H9 (cell line): Measurements from ENCODE around the gene LIMK2. TPM values are rescaled to one million over a fixed set of nuclear protein-coding genes. Genes with fewer than 3 reads are reported as not detected.

Experiments used
- DNase-seq: peaks from one replicate; pipeline ENCODE4 v3.0.0-alpha.2; 2017
- H2AFZ ChIP-seq: one replicate; pipeline ENCODE4 v1.6.1; 2013; ENCODE audit warnings: mild to moderate bottlenecking, low read length, control low read depth, moderate library complexity
- H2AK5ac ChIP-seq: 2 replicates; pipeline ENCODE4 v1.6.1; 2013; ENCODE audit warnings: low read length, control low read depth, mixed read lengths; ENCODE audit not compliant: insufficient read length
- H2BK120ac ChIP-seq: one replicate; pipeline ENCODE4 v1.6.1; 2013; ENCODE audit warnings: low read depth, mild to moderate bottlenecking, low read length, control low read depth, inconsistent platforms; ENCODE audit not compliant: poor library complexity, severe bottlenecking
- H2BK12ac ChIP-seq: 2 replicates; pipeline ENCODE4 v1.6.1; 2013; ENCODE audit warnings: low read length, control low read depth, mixed read lengths, low read depth; ENCODE audit not compliant: insufficient read length
- H2BK15ac ChIP-seq: 2 replicates; pipeline ENCODE4 v1.6.1; 2013; ENCODE audit warnings: low read depth, low read length, control low read depth
- H2BK20ac ChIP-seq: one replicate; pipeline ENCODE4 v1.6.1; 2013; ENCODE audit warnings: low read depth, mild to moderate bottlenecking, low read length, control low read depth, inconsistent platforms; ENCODE audit not compliant: poor library complexity, severe bottlenecking
- H2BK5ac ChIP-seq: 2 replicates; pipeline ENCODE4 v1.6.1; 2013; ENCODE audit warnings: low read length, control low read depth, mixed read lengths; ENCODE audit not compliant: insufficient read length
- H3K14ac ChIP-seq: 2 replicates; pipeline ENCODE4 v1.6.1; 2013; ENCODE audit warnings: low read length, control low read depth; ENCODE audit not compliant: insufficient read depth
- H3K18ac ChIP-seq: 2 replicates; pipeline ENCODE4 v1.6.1; 2013; ENCODE audit warnings: low read depth, mild to moderate bottlenecking, mixed read lengths, low read length, control low read depth; ENCODE audit not compliant: insufficient read length
- H3K23ac ChIP-seq: 2 replicates; pipeline ENCODE4 v1.6.1; 2013; ENCODE audit warnings: low read length, control low read depth, mixed read lengths, low read depth; ENCODE audit not compliant: insufficient read length
- H3K23me2 ChIP-seq: 2 replicates; pipeline ENCODE4 v1.6.1; 2013; ENCODE audit warnings: low read depth, mild to moderate bottlenecking, mixed read lengths, low read length, control low read depth; ENCODE audit not compliant: insufficient read length, poor library complexity, severe bottlenecking
- H3K27ac ChIP-seq: 2 replicates; pipeline ENCODE4 v1.5.1; 2013; ENCODE audit warnings: low read length, control low read depth, mixed read lengths, low read depth; ENCODE audit not compliant: insufficient read length
- H3K27me3 ChIP-seq: 2 replicates; pipeline ENCODE4 v1.6.1; 2013; ENCODE audit warnings: low read length, control low read depth, inconsistent platforms; ENCODE audit not compliant: insufficient read depth
- H3K4ac ChIP-seq: 2 replicates; pipeline ENCODE4 v1.6.1; 2013; ENCODE audit warnings: low read depth, mild to moderate bottlenecking, control low read depth, inconsistent platforms, low read length, moderate library complexity
- H3K4me1 ChIP-seq: 2 replicates; pipeline ENCODE4 v1.6.1; 2013; ENCODE audit warnings: low read length, control low read depth, inconsistent platforms; ENCODE audit not compliant: insufficient read depth
- H3K4me2 ChIP-seq: 2 replicates; pipeline ENCODE4 v1.6.1; 2013; ENCODE audit warnings: low read length, control low read depth, mixed read lengths; ENCODE audit not compliant: insufficient read length, insufficient read depth
- H3K56ac ChIP-seq: 2 replicates; pipeline ENCODE4 v1.6.1; 2013; ENCODE audit warnings: low read depth, mild to moderate bottlenecking, mixed read lengths, low read length, control low read depth; ENCODE audit not compliant: insufficient read length
- H3K79me1 ChIP-seq: 2 replicates; pipeline ENCODE4 v1.6.1; 2013; ENCODE audit warnings: low read depth, mild to moderate bottlenecking, moderate library complexity, low read length, control low read depth, inconsistent platforms; ENCODE audit not compliant: insufficient read depth, poor library complexity, severe bottlenecking
- H3K79me2 ChIP-seq: 2 replicates; pipeline ENCODE4 v1.6.1; 2013; ENCODE audit warnings: low read length, control low read depth, inconsistent platforms; ENCODE audit not compliant: insufficient read depth
- H3K9ac ChIP-seq: 2 replicates; pipeline ENCODE4 v1.6.1; 2013; ENCODE audit warnings: low read length, control low read depth, mixed read lengths; ENCODE audit not compliant: insufficient read length; ENCODE audit errors: extremely low read depth
- H3K9me3 ChIP-seq: one replicate; pipeline ENCODE4 v1.6.1; 2013; ENCODE audit warnings: low read depth, low read length, inconsistent platforms; ENCODE audit not compliant: control insufficient read depth
- H3T11ph ChIP-seq: one replicate; pipeline ENCODE4 v1.6.1; 2013; ENCODE audit warnings: mild to moderate bottlenecking, low read length, control low read depth, inconsistent platforms
- H4K20me1 ChIP-seq: one replicate; pipeline ENCODE4 v1.6.1; 2013; ENCODE audit not compliant: control insufficient read depth, insufficient read length, insufficient read depth
- H4K5ac ChIP-seq: 2 replicates; pipeline ENCODE4 v1.6.1; 2013; ENCODE audit warnings: low read depth, mild to moderate bottlenecking, mixed read lengths, low read length, control low read depth; ENCODE audit not compliant: insufficient read length
- H4K8ac ChIP-seq: replicated peaks from 2 replicates; pipeline ENCODE4 v1.6.1; 2013; ENCODE audit warnings: low read length, control low read depth, mixed read lengths, low read depth; ENCODE audit not compliant: insufficient read length
- H4K91ac ChIP-seq: 2 replicates; pipeline ENCODE4 v1.6.1; 2013; ENCODE audit warnings: low read depth, mild to moderate bottlenecking, moderate library complexity, mixed read lengths, low read length, control low read depth; ENCODE audit not compliant: insufficient read length
- H3K27ac Mint-ChIP-seq, 3 experiments: 2 replicates in 2 of 3; 3 replicates in 1 of 3; pipeline ENCODE4 v1.8.0; 2020 to 2021; ENCODE audit warnings: mixed read lengths in 3 of 3, mild to moderate bottlenecking in 1 of 3, moderate library complexity in 1 of 3
- H3K27me3 Mint-ChIP-seq: 2 replicates; pipeline ENCODE4 v1.8.0; 2021; ENCODE audit warnings: low read depth, mild to moderate bottlenecking, moderate library complexity, mixed read lengths
- H3K36me3 Mint-ChIP-seq, 3 experiments: 2 replicates in 2 of 3; 3 replicates in 1 of 3; pipeline ENCODE4 v1.8.0; 2020 to 2021; ENCODE audit warnings: low read depth in 3 of 3, mixed read lengths in 3 of 3; ENCODE audit not compliant: insufficient read depth in 1 of 3
- H3K4me1 Mint-ChIP-seq, 2 experiments: 2 replicates each; pipeline ENCODE4 v1.8.0; 2020; ENCODE audit warnings: mixed read lengths in 2 of 2
- H3K4me3 Mint-ChIP-seq, 2 experiments: 2 replicates in 1 of 2; 3 replicates in 1 of 2; pipeline ENCODE4 v1.8.0; 2020 to 2021; ENCODE audit warnings: mild to moderate bottlenecking in 2 of 2, mixed read lengths in 2 of 2, moderate library complexity in 1 of 2
- H3K9me3 Mint-ChIP-seq, 2 experiments: 2 replicates in 1 of 2; 3 replicates in 1 of 2; pipeline ENCODE4 v1.8.0; 2020; ENCODE audit warnings: mild to moderate bottlenecking in 2 of 2, mixed read lengths in 2 of 2, moderate library complexity in 1 of 2
- CTCF ChIP-seq: fragments of 200-600 bp; sonication (generic); conservative IDR thresholded peaks from 3 replicates; pipeline ENCODE4 v1.8.0; 2021; ENCODE audit warnings: antibody characterized with exemption, mild to moderate bottlenecking
- total RNA-seq: library from RNA; stranded (reverse); gene quantifications from 2 replicates; pipeline ENCODE4 v1.2.1, GENCODE V29; 2021

LIMK2 gene
- total RNA-seq, 1 experiment from 2014 or later = 51.3 TPM

- Histone ChIP-seq H2BK120ac (no peak overlapping the region), H3K79me2 (no peaks in the 10 kb centered on the region), H3K23ac (no peak overlapping the region), H4K20me1 (no peaks in the 10 kb centered on the region), H3K4me2 (no peak overlapping the region), H4K8ac (no peak overlapping the region), H3K14ac (no peak overlapping the region), H3K79me1 (no peaks in the 10 kb centered on the region), H3K27ac (no peak overlapping the region), H2AK5ac (no peak overlapping the region), H3K23me2 (no peaks in the 10 kb centered on the region), H2BK12ac (no peak overlapping the region), H3K4me1 (no peaks in the 10 kb centered on the region), H2AFZ (no peak overlapping the region), H4K91ac (no peak overlapping the region), H3K9me3 (no peaks in the 10 kb centered on the region), H2BK5ac (no peak overlapping the region), H2BK15ac (no peak overlapping the region), H2BK20ac (no peak overlapping the region), H3K18ac (no peak overlapping the region), H3K56ac (no peak overlapping the region), H3K4ac (no peak overlapping the region), H3K9ac (no peak overlapping the region), H3T11ph (no peak overlapping the region), H3K27me3 (no peaks in the 10 kb centered on the region), H4K5ac (no peak overlapping the region)
- H3K4me3 Mint-ChIP-seq = no peak overlapping the region
- TF ChIP-seq CTCF = no peak
- no peaks in the 10 kb centered on the region; a peak in 2 of 4 replicates for H3K4me1 Mint-ChIP-seq
- no peak overlapping the region for H3K27ac Mint-ChIP-seq
- H3K27me3 Mint-ChIP-seq = no peaks in the 10 kb centered on the region; the same call in 1 of the 2 replicates
- H3K9me3 Mint-ChIP-seq = no peaks in the 10 kb centered on the region
- DNase-seq = no peak
- H3K36me3 Mint-ChIP-seq = no peaks in the 10 kb centered on the region
Observed at GRCh38 chr22:31308181-31308580, 96.1 kb downstream of the LIMK2 start.
